Neural progenitor cell (in vitro differentiated cells): ENCODE measurements around the gene LMBRD2.

ENCODE experiments used
- CTCF ChIP-seq: fragments of 200-600 bp; sonication (generic); IDR thresholded peaks from 2 replicates; pipeline ENCODE4 v1.5.1; 2017; ENCODE audit warnings: antibody characterized with exemption, mild to moderate bottlenecking
- EZH2 ChIP-seq: fragments of 200-600 bp; sonication (generic); IDR thresholded peaks from 2 replicates; pipeline ENCODE4 v1.6.1; 2017; ENCODE audit warnings: antibody characterized with exemption, mild to moderate bottlenecking, moderate library complexity
- EZH2phosphoT487 ChIP-seq: fragments of 200-600 bp; sonication (generic); IDR thresholded peaks from 2 replicates; pipeline ENCODE4 v1.6.1; 2017; ENCODE audit warnings: antibody characterized with exemption

GRCh38 chr5:36070687-36071571, 80.8 kb downstream of the LMBRD2 start:
- TF ChIP-seq CTCF = no peak
- no peak for TF ChIP-seq EZH2
- no peak for TF ChIP-seq EZH2phosphoT487
